HepG2 (cell line): ENCODE results near the gene TANGO6.

ENCODE experiments used
- ERF ChIP-seq: IDR thresholded peaks from 2 replicates; pipeline ENCODE4 v1.6.1; 2018; ENCODE audit warnings: missing biosample characterization, missing genetic modification reagents
- MXI1 ChIP-seq: IDR thresholded peaks from 3 replicates; pipeline ENCODE4 v1.6.1; 2012; ENCODE audit warnings: low read depth, low read length, inconsistent platforms, borderline replicate concordance
- POLR2A ChIP-seq, 2 experiments: IDR thresholded peaks; 2 replicates each; pipeline ENCODE4 v1.6.1; 2011; ENCODE audit warnings: low read depth in 2 of 2, low read length in 2 of 2, mild to moderate bottlenecking in 1 of 2, moderate library complexity in 1 of 2; ENCODE audit not compliant: insufficient read depth in 1 of 2
- SUZ12 ChIP-seq: fragments of 150-350 bp; IDR thresholded peaks from 2 replicates; pipeline ENCODE4 v1.6.1; 2014; ENCODE audit warnings: low read depth, low read length
- TFE3 ChIP-seq: IDR thresholded peaks from 2 replicates; pipeline ENCODE4 v1.6.1; 2016
- ZC3H13 ChIP-seq: sonication (generic); formaldehyde crosslinking; IDR thresholded peaks from 2 replicates; pipeline ENCODE4 v1.8.1; 2023; ENCODE audit warnings: mild to moderate bottlenecking, missing genetic modification reagents, moderate library complexity
- ZNF670 ChIP-seq: sonication (generic); formaldehyde crosslinking; IDR thresholded peaks from 2 replicates; pipeline ENCODE4 v1.8.0; 2022; ENCODE audit warnings: mild to moderate bottlenecking, missing genetic modification reagents, borderline replicate concordance

DNA sequence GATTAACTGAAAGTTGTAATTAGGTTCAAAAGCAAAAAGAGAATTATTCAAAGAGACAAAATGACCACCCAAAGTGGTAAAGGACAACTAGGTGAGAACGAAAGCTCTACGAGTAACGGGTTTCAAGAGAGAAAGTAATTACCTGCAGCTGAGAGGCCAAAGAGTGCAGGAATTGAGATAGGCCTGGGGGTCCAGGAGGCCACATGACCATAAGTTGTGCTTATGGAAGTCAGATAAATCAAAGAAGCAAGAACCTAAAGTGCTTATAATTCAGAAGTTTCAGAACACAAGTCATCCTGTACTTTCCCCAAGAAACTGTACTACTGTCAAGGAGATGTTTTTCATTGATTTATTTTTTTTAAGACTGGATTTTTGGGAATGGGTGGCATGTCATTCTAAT is 91.1 kb downstream of the TANGO6 start:
- TF ChIP-seq ZNF670 (no peak), SUZ12 (no peak), ZC3H13 (CRISPR knock-in tag) (no peak), ERF (no peak), MXI1 (no peak), POLR2A (IDR thresholded peaks at IDR 0.05; ENCODE audit: insufficient read depth in 1 of 2, low read depth in 2 of 2, low read length in 2 of 2) (no peak), TFE3 (CRISPR knock-in tag) (no peak)
